ENCODE data around the gene ANKZF1. TPM values are rescaled to one million over a fixed set of nuclear protein-coding genes. Genes with fewer than 3 reads are reported as not detected.

Gene ANKZF1
- total RNA-seq, 4 donors from 2014 or later = 45.9 to 97.6 (median 52.5) TPM

GRCh38 chr2:219244789-219245147, 15.2 kb downstream of the ANKZF1 start:
- WGBS, 2 donors = 34 to 35% methylated on average over 6 of the region's 6 CpGs
- H3K4me3 ChIP-seq (ENCODE audit: low read depth, poor library complexity, severe bottlenecking) = peak overlapping the region; percentile 79
- TF ChIP-seq, protein P1, sequence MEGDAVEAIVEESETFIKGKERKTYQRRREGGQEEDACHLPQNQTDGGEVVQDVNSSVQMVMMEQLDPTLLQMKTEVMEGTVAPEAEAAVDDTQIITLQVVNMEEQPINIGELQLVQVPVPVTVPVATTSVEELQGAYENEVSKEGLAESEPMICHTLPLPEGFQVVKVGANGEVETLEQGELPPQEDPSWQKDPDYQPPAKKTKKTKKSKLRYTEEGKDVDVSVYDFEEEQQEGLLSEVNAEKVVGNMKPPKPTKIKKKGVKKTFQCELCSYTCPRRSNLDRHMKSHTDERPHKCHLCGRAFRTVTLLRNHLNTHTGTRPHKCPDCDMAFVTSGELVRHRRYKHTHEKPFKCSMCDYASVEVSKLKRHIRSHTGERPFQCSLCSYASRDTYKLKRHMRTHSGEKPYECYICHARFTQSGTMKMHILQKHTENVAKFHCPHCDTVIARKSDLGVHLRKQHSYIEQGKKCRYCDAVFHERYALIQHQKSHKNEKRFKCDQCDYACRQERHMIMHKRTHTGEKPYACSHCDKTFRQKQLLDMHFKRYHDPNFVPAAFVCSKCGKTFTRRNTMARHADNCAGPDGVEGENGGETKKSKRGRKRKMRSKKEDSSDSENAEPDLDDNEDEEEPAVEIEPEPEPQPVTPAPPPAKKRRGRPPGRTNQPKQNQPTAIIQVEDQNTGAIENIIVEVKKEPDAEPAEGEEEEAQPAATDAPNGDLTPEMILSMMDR (IDR thresholded peaks at IDR 0.05) = no peak
- TF ChIP-seq POLR2A (IDR thresholded peaks at IDR 0.05) = no peak
- intact Hi-C loops (cut with DNase I; ENCODE audit: low total_unique reads) = no loop called here
- DNase-seq (ENCODE audit: low spot score in 2 of 2) = no peak

DNA sequence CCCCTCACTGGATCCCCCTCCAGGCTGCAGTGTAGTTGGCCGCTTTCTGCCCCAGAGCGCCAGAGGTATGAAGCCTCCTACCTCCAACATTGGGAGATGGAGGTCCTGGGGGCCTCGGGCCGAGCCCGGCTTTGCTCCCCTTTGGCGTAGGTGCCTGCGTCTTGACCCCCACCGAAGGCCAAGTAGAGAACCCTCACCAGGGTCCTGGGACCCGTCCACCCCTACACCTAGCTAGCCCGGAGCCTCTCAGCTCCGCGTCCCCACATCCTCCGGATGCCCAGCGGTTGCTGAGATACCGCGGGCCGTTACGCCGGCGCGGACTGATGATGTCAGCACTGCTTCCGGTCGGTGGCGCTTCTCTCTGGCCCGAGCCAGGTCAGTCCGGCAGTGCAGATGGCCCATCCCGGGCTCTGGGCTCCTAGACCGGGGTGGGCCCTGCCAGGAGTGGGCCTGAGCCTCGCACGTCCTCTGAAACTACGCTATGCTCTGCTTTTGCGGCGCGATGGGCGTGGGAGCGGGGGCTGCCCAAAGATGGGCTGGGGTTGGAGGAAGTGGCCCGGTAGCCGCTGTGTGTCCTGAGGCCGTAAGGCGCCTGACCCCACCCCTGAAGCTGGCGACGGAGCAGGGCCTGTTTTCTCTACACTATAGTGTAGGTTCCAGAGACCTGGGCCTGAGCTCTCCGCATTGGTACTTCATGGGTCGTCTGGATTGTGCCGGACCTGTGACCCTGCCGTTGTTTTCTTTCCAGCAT, 15.7 kb downstream of the ANKZF1 start, which contains the start of the genes GLB1L and STK16:
TSS of gene GLB1L (minus strand) at position 297 of the 751 bp plus-strand sequence. CDS start 1,871 bp downstream, outside the sequence.
TSS of gene STK16 (plus strand) at position 332 of the 751 bp plus-strand sequence. CDS start 521 bp downstream, outside the sequence.
- TF ChIP-seq POLR2A (IDR thresholded peaks at IDR 0.05) = peak in 1 of 2 donors; percentile 34
- TF ChIP-seq, protein P1 (IDR thresholded peaks at IDR 0.05) = no peak
- peak; percentile 92 to 99 for DNase-seq (ENCODE audit: low spot score in 2 of 2)
- 0 to 1% methylated on average over 16 to 39 of the region's 46 CpGs for WGBS, 2 donors
- intact Hi-C loops (cut with DNase I; ENCODE audit: low total_unique reads) = no loop called here
- peak within 1 kb of the TSS; percentile 79 for H3K4me3 ChIP-seq (ENCODE audit: low read depth, poor library complexity, severe bottlenecking)

GRCh38 chr2:219245899-219246230, 16.3 kb downstream of the ANKZF1 start:
- intact Hi-C loops (cut with DNase I; ENCODE audit: low total_unique reads) = no loop called here
- H3K4me3 ChIP-seq (ENCODE audit: low read depth, poor library complexity, severe bottlenecking) = peak overlapping the region; percentile 79
- TF ChIP-seq POLR2A (IDR thresholded peaks at IDR 0.05) = no peak
- TF ChIP-seq, protein P1 (IDR thresholded peaks at IDR 0.05) = no peak
- WGBS, 2 donors = 10 to 20% methylated on average over 10 of the region's 10 CpGs
- DNase-seq (ENCODE audit: low spot score in 2 of 2) = no peak

- H3K4me3 ChIP-seq (ENCODE audit: low read depth, poor library complexity, severe bottlenecking) = no peak overlapping the region
- TF ChIP-seq, protein P1 (IDR thresholded peaks at IDR 0.05) = no peak
- TF ChIP-seq POLR2A (IDR thresholded peaks at IDR 0.05) = no peak
- intact Hi-C loops (cut with DNase I; ENCODE audit: low total_unique reads) = no loop called here
- no peak for DNase-seq (ENCODE audit: low spot score in 2 of 2)
- 94 to 95% methylated on average over 10 of the region's 10 CpGs for WGBS, 2 donors
These were observed 17.0 kb downstream of the ANKZF1 start for GRCh38 chr2:219246559-219246958.

GRCh38 chr2:219247678-219248642, 18.4 kb downstream of the ANKZF1 start:
- no peak for TF ChIP-seq POLR2A (IDR thresholded peaks at IDR 0.05)
- TF ChIP-seq, protein P1 (IDR thresholded peaks at IDR 0.05) = no peak
- no peak for DNase-seq (ENCODE audit: low spot score in 2 of 2)
- no peak overlapping the region for H3K4me3 ChIP-seq (ENCODE audit: low read depth, poor library complexity, severe bottlenecking)
- WGBS, 2 donors = 78 to 88% methylated on average over 17 of the region's 17 CpGs
- intact Hi-C loops (cut with DNase I; ENCODE audit: low total_unique reads) = no loop called here
